Lower leg skin (tissue), 3 donors: ENCODE measurements around the gene PASK.

ENCODE experiments used
- CTCF ChIP-seq, 3 donors: fragments of 450-650 bp; IDR thresholded peaks; one replicate each; pipeline ENCODE4 v1.5.1; 2016; ENCODE audit warnings: antibody characterized with exemption in 3 of 3, mild to moderate bottlenecking in 3 of 3, moderate library complexity in 2 of 3
- POLR2A ChIP-seq, 2 donors: fragments of 450-650 bp; IDR thresholded peaks; one replicate each; pipeline ENCODE4 v1.6.1; 2016 to 2017; ENCODE audit warnings: antibody characterized with exemption in 2 of 2, mild to moderate bottlenecking in 1 of 2, moderate library complexity in 1 of 2

- TF ChIP-seq POLR2A (IDR thresholded peaks at IDR 0.05) (no peak), CTCF (IDR thresholded peaks at IDR 0.05) (no peak)
Measured at GRCh38 chr2:241142593-241142992, 6.7 kb downstream of the PASK start.
